Stimulated activated CD8-positive, alpha-beta memory T cell treated with anti-CD3 and anti-CD28 coated beads, Interleukin-15, amount 100 ng/mL, for 48 hours (primary cell): ENCODE measurements around the gene MYH9.

Source experiments
- DNase-seq, 2 donors: peaks; one replicate each; pipeline ENCODE4 v3.0.0-alpha.2; 2020; ENCODE audit warnings: low read depth in 2 of 2

Gene MYH9

GRCh38 chr22:36386351-36386899 lies 1.3 kb downstream of the MYH9 start:
- peak in 1 of 2 donors; percentile 65 for DNase-seq

GRCh38 chr22:36385491-36386350 lies 2.0 kb downstream of the MYH9 start:
- DNase-seq, result peak; percentile 64 to 65

GRCh38 chr22:36384766-36385481 lies 2.8 kb downstream of the MYH9 start:
- no peak for DNase-seq

GRCh38 chr22:36383110-36383581 lies 4.6 kb downstream of the MYH9 start:
- DNase-seq, result no peak

GRCh38 chr22:36381513-36382128 lies 6.1 kb downstream of the MYH9 start:
- DNase-seq, result no peak

- no peak for DNase-seq
Observed at GRCh38 chr22:36379593-36380361, 8.0 kb downstream of the MYH9 start.

- no peak for DNase-seq
Observed at GRCh38 chr22:36378869-36379217, 8.9 kb downstream of the MYH9 start.

GRCh38 chr22:36378080-36378868 lies 9.5 kb downstream of the MYH9 start:
- DNase-seq, result no peak

- no peak for DNase-seq
Observed at GRCh38 chr22:36377022-36377631, 10.6 kb downstream of the MYH9 start.

GRCh38 chr22:36376265-36376664 lies 11.5 kb downstream of the MYH9 start:
- no peak for DNase-seq

GRCh38 chr22:36375071-36375980 lies 12.4 kb downstream of the MYH9 start:
- no peak for DNase-seq

- peak in 1 of 2 donors; percentile 67 for DNase-seq
Observed at GRCh38 chr22:36374603-36375024, 13.2 kb downstream of the MYH9 start.

- DNase-seq, result no peak
Observed at GRCh38 chr22:36373258-36373579, 14.5 kb downstream of the MYH9 start.

GRCh38 chr22:36371920-36372319 lies 15.8 kb downstream of the MYH9 start:
- DNase-seq, result no peak

GRCh38 chr22:36369922-36370791 lies 17.6 kb downstream of the MYH9 start:
- no peak for DNase-seq

- DNase-seq, result no peak
Observed at GRCh38 chr22:36369004-36369921, 18.5 kb downstream of the MYH9 start.

GRCh38 chr22:36368359-36368983 lies 19.3 kb downstream of the MYH9 start:
- DNase-seq, result no peak
